ENCODE data around the gene HDAC10. TPM values are rescaled to one million over a fixed set of nuclear protein-coding genes. Genes with fewer than 3 reads are reported as not detected.

Gene HDAC10
- total RNA-seq, 3 donors from 2014 or later (not counting 1 experiment from before 2014, with no cell fraction given): 112 to 131 (median 123) TPM

- WGBS (ENCODE audit: insufficient coverage): 98% methylated on average over 9 of the region's 9 CpGs
- Mint-ChIP-seq H3K4me3 (no peak overlapping the region), H3K27ac (peak overlapping the region in 1 of 2 donors; percentile 48), H3K36me3 (no peaks in the 10 kb centered on the region), H3K9me3 (no peaks in the 10 kb centered on the region), H3K27me3 (ENCODE audit: low read depth in 2 of 2) (no peaks in the 10 kb centered on the region), H3K4me1 (peaks cover 11 to 14% of the 10 kb centered on the region in 2 donors)
- Histone ChIP-seq H3K4me1 (ENCODE audit: control insufficient read depth, insufficient read depth, low read length) (peaks cover 10% of the 10 kb centered on the region), H3K9me3 (ENCODE audit: control insufficient read depth, insufficient read depth, low read length) (no peaks in the 10 kb centered on the region), H3K4me3 (ENCODE audit: low read length) (no peak overlapping the region), H3K27me3 (ENCODE audit: control insufficient read depth, insufficient read depth, low read length) (no peaks in the 10 kb centered on the region), H3K36me3 (ENCODE audit: control insufficient read depth, insufficient read depth, low read length) (peaks cover 59% of the 10 kb centered on the region), H3K27ac (ENCODE audit: low read length) (no peak overlapping the region)
- ATAC-seq: no peak
- no peak for TF ChIP-seq CTCF (IDR thresholded peaks at IDR 0.05)
- no peak for DNase-seq
- intact Hi-C loops (cut with micrococcal nuclease): no loop called here
Measured at GRCh38 chr22:50213263-50213662, 37.8 kb downstream of the HDAC10 start.

- TF ChIP-seq CTCF (IDR thresholded peaks at IDR 0.05): no peak
- DNase-seq (no peak), ATAC-seq (no peak)
- peaks cover 11 to 14% of the 10 kb centered on the region in 2 donors for H3K4me1 Mint-ChIP-seq
- Histone ChIP-seq H3K36me3 (ENCODE audit: control insufficient read depth, insufficient read depth, low read length) (peaks cover 50% of the 10 kb centered on the region), H3K27ac (ENCODE audit: low read length) (no peak overlapping the region), H3K4me3 (ENCODE audit: low read length) (no peak overlapping the region), H3K27me3 (ENCODE audit: control insufficient read depth, insufficient read depth, low read length) (no peaks in the 10 kb centered on the region), H3K4me1 (ENCODE audit: control insufficient read depth, insufficient read depth, low read length) (peaks cover 15% of the 10 kb centered on the region), H3K9me3 (ENCODE audit: control insufficient read depth, insufficient read depth, low read length) (no peaks in the 10 kb centered on the region)
- H3K27ac Mint-ChIP-seq: no peak overlapping the region
- 94% methylated on average over 14 of the region's 14 CpGs for WGBS (ENCODE audit: insufficient coverage)
- intact Hi-C loops (cut with micrococcal nuclease): no loop called here
- H3K4me3 Mint-ChIP-seq: no peak overlapping the region
- no peaks in the 10 kb centered on the region for H3K9me3 Mint-ChIP-seq
- no peaks in the 10 kb centered on the region for H3K27me3 Mint-ChIP-seq (ENCODE audit: low read depth in 2 of 2)
- no peaks in the 10 kb centered on the region for H3K36me3 Mint-ChIP-seq
Measured at GRCh38 chr22:50211147-50211546, 39.9 kb downstream of the HDAC10 start.

GRCh38 chr22:50210378-50211139 lies 40.5 kb downstream of the HDAC10 start:
- Mint-ChIP-seq H3K36me3 (no peaks in the 10 kb centered on the region), H3K4me1 (peaks cover 11 to 14% of the 10 kb centered on the region in 2 donors), H3K4me3 (no peak overlapping the region), H3K27ac (peak overlapping the region in 1 of 2 donors; percentile 70), H3K9me3 (no peaks in the 10 kb centered on the region), H3K27me3 (ENCODE audit: low read depth in 2 of 2) (no peaks in the 10 kb centered on the region)
- Histone ChIP-seq H3K36me3 (ENCODE audit: control insufficient read depth, insufficient read depth, low read length) (peaks cover 45% of the 10 kb centered on the region), H3K27me3 (ENCODE audit: control insufficient read depth, insufficient read depth, low read length) (no peaks in the 10 kb centered on the region), H3K27ac (ENCODE audit: low read length) (no peak overlapping the region), H3K4me3 (ENCODE audit: low read length) (no peak overlapping the region), H3K4me1 (ENCODE audit: control insufficient read depth, insufficient read depth, low read length) (peaks cover 15% of the 10 kb centered on the region), H3K9me3 (ENCODE audit: control insufficient read depth, insufficient read depth, low read length) (no peaks in the 10 kb centered on the region)
- DNase-seq (no peak), ATAC-seq (no peak)
- intact Hi-C loops (cut with micrococcal nuclease): no loop called here
- 91% methylated on average over 32 of the region's 32 CpGs for WGBS (ENCODE audit: insufficient coverage)
- no peak for TF ChIP-seq CTCF (IDR thresholded peaks at IDR 0.05)

All from natural killer cell (primary cell).